ENCODE measurements around the gene KDM6B.

The KDM6B gene

GRCh38 chr17:7882068-7882467, 48.1 kb downstream of the KDM6B start:
- DNase-seq, result peak; percentile 81

GRCh38 chr17:7882629-7883028, 48.6 kb downstream of the KDM6B start:
- DNase-seq, result no peak
